Parathyroid adenoma (tissue), 2 donors: ENCODE results near the gene PTPRD.

Source experiments
- H2AFZ ChIP-seq: fragments of 300-600 bp; sonication (generic); one replicate; pipeline ENCODE4 v1.7.0; 2017; ENCODE audit warnings: antibody characterized with exemption, mild to moderate bottlenecking
- H3K27ac ChIP-seq: fragments of 300-600 bp; sonication (generic); one replicate; pipeline ENCODE4 v1.7.0; 2017
- H3K27me3 ChIP-seq: fragments of 300-600 bp; sonication (generic); one replicate; pipeline ENCODE4 v1.7.0; 2017; ENCODE audit warnings: low read length; ENCODE audit not compliant: control insufficient read depth, insufficient read depth
- H3K36me3 ChIP-seq: fragments of 300-600 bp; sonication (generic); one replicate; pipeline ENCODE4 v1.7.0; 2017; ENCODE audit warnings: low read length; ENCODE audit not compliant: control insufficient read depth, insufficient read depth
- H3K4me1 ChIP-seq: fragments of 300-600 bp; sonication (generic); one replicate; pipeline ENCODE4 v1.7.0; 2017; ENCODE audit warnings: control low read depth
- H3K4me2 ChIP-seq: fragments of 300-600 bp; sonication (generic); one replicate; pipeline ENCODE4 v1.7.0; 2017; ENCODE audit warnings: low read length
- H3K4me3 ChIP-seq: fragments of 300-600 bp; sonication (generic); one replicate; pipeline ENCODE4 v1.7.0; 2017; ENCODE audit warnings: low read depth, low read length
- H3K79me2 ChIP-seq: fragments of 300-600 bp; sonication (generic); one replicate; pipeline ENCODE4 v1.7.0; 2017; ENCODE audit warnings: control low read depth
- H3K9ac ChIP-seq: fragments of 300-600 bp; sonication (generic); one replicate; pipeline ENCODE4 v1.7.0; 2017; ENCODE audit warnings: mild to moderate bottlenecking
- H3K9me3 ChIP-seq: fragments of 300-600 bp; sonication (generic); one replicate; pipeline ENCODE4 v1.7.0; 2017; ENCODE audit warnings: low read length; ENCODE audit not compliant: control insufficient read depth
- CTCF ChIP-seq: fragments of 300-600 bp; sonication (generic); IDR thresholded peaks from one replicate; pipeline ENCODE4 v1.7.0; 2017; ENCODE audit warnings: antibody characterized with exemption, mild to moderate bottlenecking
- donor health status: primary hyperparathyroidism.

PTPRD gene

GRCh38 chr9:10062629-10063395, 550.0 kb downstream of the PTPRD start:
- no peaks in the 10 kb centered on the region for H3K27me3 ChIP-seq
- TF ChIP-seq CTCF: no peak
- no peak overlapping the region for H3K4me3 ChIP-seq
- H3K4me1 ChIP-seq: no peaks in the 10 kb centered on the region
- no peak overlapping the region for H3K9ac ChIP-seq
- H3K36me3 ChIP-seq: no peaks in the 10 kb centered on the region
- H3K4me2 ChIP-seq: no peak overlapping the region
- no peaks in the 10 kb centered on the region for H3K79me2 ChIP-seq
- no peaks in the 10 kb centered on the region for H3K9me3 ChIP-seq
- no peak overlapping the region for H2AFZ ChIP-seq
- H3K27ac ChIP-seq: no peak overlapping the region

- H3K9ac ChIP-seq: no peak overlapping the region
- H3K4me3 ChIP-seq: no peak overlapping the region
- H3K4me1 ChIP-seq: no peaks in the 10 kb centered on the region
- H3K27me3 ChIP-seq: no peaks in the 10 kb centered on the region
- no peak overlapping the region for H3K4me2 ChIP-seq
- H3K79me2 ChIP-seq: no peaks in the 10 kb centered on the region
- no peaks in the 10 kb centered on the region for H3K36me3 ChIP-seq
- no peaks in the 10 kb centered on the region for H3K9me3 ChIP-seq
- H3K27ac ChIP-seq: no peak overlapping the region
- H2AFZ ChIP-seq: no peak overlapping the region
- TF ChIP-seq CTCF: no peak
These were observed 553.8 kb downstream of the PTPRD start for GRCh38 chr9:10059044-10059443.

- TF ChIP-seq CTCF: no peak
- H3K36me3 ChIP-seq: no peaks in the 10 kb centered on the region
- H3K4me2 ChIP-seq: no peak overlapping the region
- no peak overlapping the region for H3K4me3 ChIP-seq
- no peaks in the 10 kb centered on the region for H3K27me3 ChIP-seq
- no peak overlapping the region for H3K27ac ChIP-seq
- no peaks in the 10 kb centered on the region for H3K79me2 ChIP-seq
- no peaks in the 10 kb centered on the region for H3K4me1 ChIP-seq
- H3K9ac ChIP-seq: no peak overlapping the region
- H3K9me3 ChIP-seq: no peaks in the 10 kb centered on the region
- H2AFZ ChIP-seq: no peak overlapping the region
These were observed 556.9 kb downstream of the PTPRD start for GRCh38 chr9:10055886-10056395.

GRCh38 chr9:10054456-10054855, 558.3 kb downstream of the PTPRD start:
- Histone ChIP-seq H3K9me3 (no peaks in the 10 kb centered on the region), H3K4me3 (no peak overlapping the region), H3K4me1 (no peaks in the 10 kb centered on the region), H2AFZ (no peak overlapping the region), H3K36me3 (no peaks in the 10 kb centered on the region), H3K4me2 (no peak overlapping the region), H3K27ac (no peak overlapping the region), H3K27me3 (no peaks in the 10 kb centered on the region), H3K79me2 (no peaks in the 10 kb centered on the region), H3K9ac (no peak overlapping the region)
- TF ChIP-seq CTCF: no peak

- TF ChIP-seq CTCF: no peak
These were observed 559.9 kb downstream of the PTPRD start for GRCh38 chr9:10052916-10053315.

More at GRCh38 chr9:10052916-10053315, 559.9 kb downstream of the PTPRD start:
- H3K9ac ChIP-seq: no peak overlapping the region
- H2AFZ ChIP-seq: no peak overlapping the region
- no peaks in the 10 kb centered on the region for H3K9me3 ChIP-seq
- H3K79me2 ChIP-seq: no peaks in the 10 kb centered on the region
- H3K27me3 ChIP-seq: no peaks in the 10 kb centered on the region
- H3K4me3 ChIP-seq: no peak overlapping the region
- H3K4me2 ChIP-seq: no peak overlapping the region
- H3K27ac ChIP-seq: no peak overlapping the region
- no peaks in the 10 kb centered on the region for H3K4me1 ChIP-seq
- no peaks in the 10 kb centered on the region for H3K36me3 ChIP-seq
